HCT116 (cell line): ENCODE data around the gene SSX2IP.

Experiments
- CBX3 ChIP-seq: IDR thresholded peaks from 2 replicates; pipeline ENCODE4 v1.6.1; 2012; ENCODE audit warnings: low read depth
- POLR2A ChIP-seq: IDR thresholded peaks from 2 replicates; pipeline ENCODE4 v1.7.0; 2011; ENCODE audit warnings: borderline replicate concordance; ENCODE audit not compliant: insufficient read depth, insufficient read length; ENCODE audit errors: extremely low read depth
- POLR2AphosphoS5 ChIP-seq: IDR thresholded peaks from 2 replicates; pipeline ENCODE4 v1.6.1; 2011; ENCODE audit warnings: mild to moderate bottlenecking, low read depth, low read length, moderate library complexity
- RAD21 ChIP-seq: IDR thresholded peaks from 2 replicates; pipeline ENCODE4 v1.6.1; 2012; ENCODE audit warnings: low read depth, mild to moderate bottlenecking
- ZBTB33 ChIP-seq: IDR thresholded peaks from 2 replicates; pipeline ENCODE4 v1.6.1; 2011; ENCODE audit warnings: mild to moderate bottlenecking, low read length, moderate library complexity; ENCODE audit not compliant: insufficient replicate concordance; ENCODE audit errors: extremely low read depth
- ZFX ChIP-seq: fragments of 450-650 bp; IDR thresholded peaks from 2 replicates; pipeline ENCODE4 v1.6.1; 2017
- TF ChIP-seq, protein P1 (sequence below), 3 experiments: fragments of 200-600 bp in 1 of 3; sonication (generic) in 1 of 3; IDR thresholded peaks in 2 of 3; conservative IDR thresholded peaks in 1 of 3; 2 replicates each; pipeline ENCODE4 v1.5.1; 2012 to 2017; ENCODE audit warnings: low read depth in 2 of 3, low read length in 2 of 3, antibody characterized with exemption in 1 of 3, borderline replicate concordance in 1 of 3, control low read depth in 1 of 3, mild to moderate bottlenecking in 1 of 3, mixed read lengths in 1 of 3, mixed run types in 1 of 3, moderate library complexity in 1 of 3; ENCODE audit not compliant: insufficient read depth in 1 of 3

- TF ChIP-seq, protein P1, sequence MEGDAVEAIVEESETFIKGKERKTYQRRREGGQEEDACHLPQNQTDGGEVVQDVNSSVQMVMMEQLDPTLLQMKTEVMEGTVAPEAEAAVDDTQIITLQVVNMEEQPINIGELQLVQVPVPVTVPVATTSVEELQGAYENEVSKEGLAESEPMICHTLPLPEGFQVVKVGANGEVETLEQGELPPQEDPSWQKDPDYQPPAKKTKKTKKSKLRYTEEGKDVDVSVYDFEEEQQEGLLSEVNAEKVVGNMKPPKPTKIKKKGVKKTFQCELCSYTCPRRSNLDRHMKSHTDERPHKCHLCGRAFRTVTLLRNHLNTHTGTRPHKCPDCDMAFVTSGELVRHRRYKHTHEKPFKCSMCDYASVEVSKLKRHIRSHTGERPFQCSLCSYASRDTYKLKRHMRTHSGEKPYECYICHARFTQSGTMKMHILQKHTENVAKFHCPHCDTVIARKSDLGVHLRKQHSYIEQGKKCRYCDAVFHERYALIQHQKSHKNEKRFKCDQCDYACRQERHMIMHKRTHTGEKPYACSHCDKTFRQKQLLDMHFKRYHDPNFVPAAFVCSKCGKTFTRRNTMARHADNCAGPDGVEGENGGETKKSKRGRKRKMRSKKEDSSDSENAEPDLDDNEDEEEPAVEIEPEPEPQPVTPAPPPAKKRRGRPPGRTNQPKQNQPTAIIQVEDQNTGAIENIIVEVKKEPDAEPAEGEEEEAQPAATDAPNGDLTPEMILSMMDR (IDR thresholded peaks at IDR 0.05 in 2 of 3, conservative IDR thresholded peaks at IDR 0.05 in 1 of 3; ENCODE audit: borderline replicate concordance in 1 of 3, insufficient read depth in 1 of 3, low read depth in 2 of 3, low read length in 2 of 3): peak; percentile 24 to 41 (median 30); a peak in 3 of 6 replicates
- TF ChIP-seq ZBTB33: no peak
- no peak for TF ChIP-seq ZFX
- no peak for TF ChIP-seq CBX3
- TF ChIP-seq POLR2AphosphoS5: no peak
- peak; percentile 55 for TF ChIP-seq RAD21
- TF ChIP-seq POLR2A: no peak
These were observed 22.1 kb downstream of the SSX2IP start for GRCh38 chr1:84668185-84668584.
